OCI-LY1 (cell line): Measurements from ENCODE around the gene SHKBP1.

Source experiments
- CTCF ChIP-seq: fragments of 200-600 bp; sonication (generic), shearing (Covaris generic); IDR thresholded peaks from 2 replicates; pipeline ENCODE4 v1.5.1; 2017; ENCODE audit warnings: mild to moderate bottlenecking, antibody characterized with exemption, low read length, moderate library complexity, mixed read lengths
- EZH2 ChIP-seq: fragments of 200-600 bp; sonication (generic), shearing (Covaris generic); IDR thresholded peaks from 2 replicates; pipeline ENCODE4 v1.8.0; 2017; ENCODE audit warnings: borderline replicate concordance, mixed run types, mild to moderate bottlenecking, antibody characterized with exemption, low read length, moderate library complexity, mixed read lengths

- TF ChIP-seq CTCF (no peak), EZH2 (no peak)
These were observed 33.9 kb downstream of the SHKBP1 start for GRCh38 chr19:40610396-40611064.
